GM18507 (cell line): ENCODE data around the gene TNFSF13.

Experiments
- DNase-seq: peaks from one replicate; pipeline ENCODE4 v3.0.0; 2011; ENCODE audit warnings: low read depth; ENCODE audit not compliant: insufficient read length; ENCODE audit errors: extremely low spot score
- FAIRE-seq: peaks from 2 replicates; lab custom pipeline; 2011; peaks lifted over from hg19 to GRCh38; lab: Jason Lieb, UNC

The TNFSF13 gene

DNA sequence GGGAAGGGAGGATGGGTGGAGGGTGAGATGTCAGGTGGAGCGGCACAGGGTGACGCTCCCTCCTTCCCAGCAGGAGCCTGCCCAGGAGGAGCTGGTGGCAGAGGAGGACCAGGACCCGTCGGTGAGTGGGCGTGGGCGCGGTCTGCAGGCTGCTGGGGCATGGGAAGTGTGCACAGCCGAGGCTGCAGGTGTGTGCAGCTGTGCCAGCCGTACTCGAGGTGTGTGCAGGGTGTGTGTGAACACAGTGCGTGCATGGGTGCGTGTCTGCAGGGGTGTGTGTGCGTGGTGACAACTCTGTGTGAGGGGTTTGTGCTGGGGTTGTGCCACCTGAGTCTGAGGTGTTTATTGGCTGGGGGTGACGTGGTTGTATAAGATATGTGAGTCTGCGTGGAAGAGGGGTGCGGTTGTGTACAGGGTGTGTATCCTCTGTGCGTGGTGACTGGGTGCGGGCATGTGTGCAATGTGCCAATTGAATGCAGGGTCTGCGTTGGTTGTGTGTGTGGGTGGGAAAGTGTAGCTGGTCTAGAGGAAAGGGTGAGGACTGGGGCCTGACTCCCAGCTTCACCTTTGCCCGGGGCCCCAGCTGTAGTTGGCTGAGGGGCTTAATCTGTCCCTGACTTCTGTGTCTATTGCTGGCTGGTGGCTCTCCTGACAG is 9.0 kb upstream of the TNFSF13 start:
- DNase-seq (no peak), FAIRE-seq (peak; percentile 41)

DNA sequence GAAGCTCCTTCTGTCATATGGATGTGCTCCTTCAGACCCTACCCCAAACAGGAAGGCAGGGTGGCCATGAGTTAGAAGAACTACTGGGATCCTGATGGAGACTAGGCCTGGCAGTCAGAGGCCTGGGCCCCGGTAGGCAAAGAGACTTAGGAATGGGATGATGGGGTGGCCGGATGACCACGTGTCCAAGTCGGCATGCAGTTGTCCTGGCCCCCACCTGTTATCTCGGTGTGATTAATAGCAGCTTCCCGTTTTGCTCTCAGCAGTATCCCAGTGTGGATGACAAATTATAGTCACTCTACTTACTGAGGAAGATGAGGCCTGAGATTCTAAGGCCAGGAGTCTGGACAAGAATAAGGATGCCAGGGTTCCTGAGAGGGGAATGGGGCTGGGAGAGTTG is 8.2 kb upstream of the TNFSF13 start:
- FAIRE-seq (no peak), DNase-seq (no peak)

DNA sequence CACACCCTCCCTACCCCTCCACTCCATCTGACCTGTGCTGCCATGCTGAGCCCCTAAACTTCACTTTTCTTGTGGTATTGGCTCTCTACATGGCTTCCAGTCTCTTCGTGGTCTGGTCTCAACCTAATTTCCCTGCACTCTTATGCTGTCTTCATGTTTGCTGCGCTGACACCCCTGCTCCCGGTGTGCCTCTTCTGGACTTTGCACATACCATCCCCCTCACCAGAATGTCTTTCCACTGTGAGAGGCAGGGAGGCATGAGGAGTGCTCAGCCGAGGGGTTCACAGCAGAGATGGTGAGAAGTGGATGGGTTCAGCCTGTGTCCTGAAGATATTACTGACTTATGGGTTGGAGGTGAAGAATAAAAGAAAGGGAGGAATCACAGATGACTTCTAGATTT is 7.2 kb upstream of the TNFSF13 start:
- no peak for FAIRE-seq

DNA sequence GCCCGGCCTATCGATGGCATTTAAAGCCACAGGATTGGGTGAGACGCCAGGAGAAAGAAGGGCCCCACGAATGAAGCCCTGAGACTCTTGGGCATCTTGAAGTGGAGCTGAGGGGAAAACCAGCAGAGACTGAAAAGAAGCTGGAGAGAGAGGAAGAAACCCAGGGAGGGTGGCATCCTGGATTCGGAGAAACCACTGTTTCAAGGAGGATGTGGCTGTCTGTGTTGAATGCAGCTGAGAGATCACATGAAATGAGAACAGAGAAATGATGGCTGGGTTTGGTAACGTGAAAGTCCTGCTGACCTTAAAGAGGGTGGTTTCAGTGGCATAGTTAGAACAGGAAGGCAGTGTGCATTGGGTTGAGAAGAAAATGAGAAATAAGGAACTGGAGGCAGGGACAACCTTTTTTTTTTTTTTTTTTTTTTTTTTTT is 5.9 kb upstream of the TNFSF13 start:
- peak; percentile 57 for DNase-seq
- FAIRE-seq: peak; percentile 97

More for the DNA sequence above, 7.2 kb upstream of the TNFSF13 start:
- DNase-seq: no peak

GRCh38 chr17:7553356-7553755 is 5.2 kb upstream of the TNFSF13 start:
- peak; percentile 56 for FAIRE-seq
- no peak for DNase-seq

DNA sequence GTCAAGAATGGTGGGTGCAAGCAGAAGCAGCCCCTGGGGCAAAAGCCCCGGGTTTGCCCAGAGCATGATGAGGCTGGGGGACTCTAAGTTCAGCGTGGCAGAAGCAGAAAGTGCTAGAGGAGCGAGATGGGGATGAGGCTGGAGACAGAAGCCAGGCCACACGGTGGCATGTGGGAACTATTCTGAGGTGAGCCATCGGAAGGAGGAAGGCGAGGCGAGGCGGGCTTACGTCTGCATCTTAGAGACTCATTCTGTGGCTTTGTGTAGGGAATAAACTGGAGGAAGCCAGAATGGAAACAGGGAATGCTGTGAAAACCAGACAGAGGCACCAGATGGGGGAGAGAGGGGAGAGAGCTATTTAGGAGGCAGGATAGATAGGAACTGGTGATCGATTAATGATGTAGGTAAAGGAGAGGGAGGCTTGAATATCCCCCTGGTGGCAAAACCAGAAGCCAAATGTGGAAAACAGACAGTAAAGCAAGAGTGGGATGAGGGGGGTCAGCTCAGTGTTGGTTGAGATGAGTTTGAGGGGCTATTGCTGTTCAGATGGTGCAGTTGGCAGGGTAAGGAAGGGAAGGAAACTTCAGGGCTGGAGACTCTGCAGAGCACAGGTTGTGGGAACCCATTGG is 3.1 kb upstream of the TNFSF13 start:
- no peak for FAIRE-seq

GRCh38 chr17:7556627-7557026 is 1.9 kb upstream of the TNFSF13 start:
- no peak for FAIRE-seq
- DNase-seq: no peak

More for the DNA sequence above, 3.1 kb upstream of the TNFSF13 start:
- no peak for DNase-seq

- no peak for FAIRE-seq
- no peak for DNase-seq
Measured at GRCh38 chr17:7557147-7557764, 1.3 kb upstream of the TNFSF13 start.

GRCh38 chr17:7557775-7558543 is 591 bp upstream of the TNFSF13 start:
- DNase-seq: no peak
- FAIRE-seq: peak; percentile 95

- FAIRE-seq: no peak
- no peak for DNase-seq
Measured at GRCh38 chr17:7559320-7560171, 996 bp downstream of the TNFSF13 start.

GRCh38 chr17:7560172-7561027 is 1.9 kb downstream of the TNFSF13 start:
- DNase-seq: no peak
- no peak for FAIRE-seq

DNA sequence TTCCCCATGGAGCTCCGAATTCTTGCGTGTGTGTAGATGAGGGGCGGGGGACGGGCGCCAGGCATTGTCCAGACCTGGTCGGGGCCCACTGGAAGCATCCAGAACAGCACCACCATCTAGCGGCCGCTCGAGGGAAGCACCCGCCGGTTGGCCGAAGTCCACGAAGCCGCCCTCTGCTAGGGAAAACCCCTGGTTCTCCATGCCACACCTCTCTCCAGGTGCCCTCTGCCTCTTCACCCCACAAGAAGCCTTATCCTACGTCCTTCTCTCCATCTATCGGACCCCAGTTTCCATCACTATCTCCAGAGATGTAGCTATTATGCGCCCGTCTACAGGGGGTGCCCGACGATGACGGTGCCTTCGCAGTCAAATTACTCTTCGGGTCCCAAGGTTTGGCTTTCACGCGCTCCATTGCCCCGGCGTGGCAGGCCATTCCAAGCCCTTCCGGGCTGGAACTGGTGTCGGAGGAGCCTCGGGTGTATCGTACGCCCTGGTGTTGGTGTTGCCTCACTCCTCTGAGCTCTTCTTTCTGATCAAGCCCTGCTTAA is 2.6 kb downstream of the TNFSF13 start:
- DNase-seq: peak; percentile 71
- FAIRE-seq: peak; percentile 94

DNA sequence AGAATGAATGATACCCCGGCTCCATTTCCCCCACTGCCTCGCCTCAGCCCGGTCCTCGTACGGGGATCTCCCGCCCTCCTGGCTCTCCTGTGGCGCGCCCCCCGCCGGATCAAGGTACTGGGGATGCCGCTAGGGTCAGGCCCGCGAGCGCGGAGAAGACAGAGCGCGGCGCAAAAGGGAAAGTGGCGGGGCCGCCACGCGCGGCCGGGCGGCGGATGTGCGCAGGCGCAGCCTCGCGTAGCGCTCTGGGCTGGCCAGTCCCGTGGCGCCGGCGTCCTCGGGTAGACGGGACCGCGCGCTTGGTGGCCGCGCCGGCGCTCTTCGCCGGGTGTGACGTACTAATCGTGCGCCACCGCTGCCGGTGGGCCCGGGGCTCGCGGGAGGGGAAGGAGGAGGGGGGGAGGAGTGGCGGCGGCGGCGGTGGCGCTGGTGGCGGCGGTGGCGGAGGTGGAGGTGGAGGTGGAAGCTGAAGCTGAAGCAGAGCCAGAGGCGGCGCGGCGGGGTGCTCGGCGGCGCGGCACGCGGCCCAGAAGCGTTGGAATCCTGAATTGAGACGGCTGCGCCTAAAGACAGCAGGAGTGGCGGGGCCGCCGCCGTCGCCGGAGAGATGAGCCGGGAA is 3.1 kb downstream of the TNFSF13 start, which contains the start of gene SENP3:
TSS of gene SENP3 (plus strand) at position 331 of the 619 bp plus-strand sequence. CDS start 1,158 bp downstream, outside the sequence.
- DNase-seq (peak; percentile 97), FAIRE-seq (peak; percentile 87)

- FAIRE-seq (no peak), DNase-seq (no peak)
Measured at GRCh38 chr17:7562208-7562605, 3.7 kb downstream of the TNFSF13 start.

GRCh38 chr17:7563115-7563869 is 4.7 kb downstream of the TNFSF13 start:
- no peak for FAIRE-seq

GRCh38 chr17:7569571-7569970 is 11.0 kb downstream of the TNFSF13 start:
- DNase-seq (no peak), FAIRE-seq (no peak)

More at GRCh38 chr17:7563115-7563869, 4.7 kb downstream of the TNFSF13 start:
- no peak for DNase-seq

DNA sequence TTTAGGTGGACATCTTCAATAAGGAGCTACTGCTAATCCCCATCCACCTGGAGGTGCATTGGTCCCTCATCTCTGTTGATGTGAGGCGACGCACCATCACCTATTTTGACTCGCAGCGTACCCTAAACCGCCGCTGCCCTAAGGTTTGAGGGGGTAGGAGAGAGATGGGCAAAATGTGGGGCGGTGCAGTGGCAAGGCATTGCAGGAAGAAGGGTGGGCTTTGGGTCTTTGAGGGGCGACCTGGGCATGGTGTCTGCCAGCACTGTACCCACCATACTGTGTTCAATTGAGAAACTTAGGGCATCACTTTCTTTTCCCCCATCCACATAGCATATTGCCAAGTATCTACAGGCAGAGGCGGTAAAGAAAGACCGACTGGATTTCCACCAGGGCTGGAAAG is 11.8 kb downstream of the TNFSF13 start:
- FAIRE-seq (no peak), DNase-seq (no peak)
